Measurements from ENCODE around the gene SSTR4.

GRCh38 chr20:23068283-23068682 lies 33.2 kb downstream of the SSTR4 start:
- TF ChIP-seq EZH2 (IDR thresholded peaks at IDR 0.05; ENCODE audit: borderline replicate concordance, low read length) (no peak), CTCF (conservative IDR thresholded peaks at IDR 0.05 in 1 of 2, IDR thresholded peaks at IDR 0.05 in 1 of 2; ENCODE audit: extremely low read depth in 1 of 2, insufficient read depth in 1 of 2, low read depth in 1 of 2, low read length in 2 of 2) (no peak)

Data from mammary epithelial cell (primary cell).